ENCODE results near the gene CRYBG1. TPM values are rescaled to one million over a fixed set of nuclear protein-coding genes. Genes with fewer than 3 reads are reported as not detected.

The CRYBG1 gene
- total and polyA plus RNA-seq, 10 of the 15 experiments (the other 5 are each of a cell fraction or from before 2014, with no cell fraction given) = 6.5 to 57.0 (median 25.2) TPM

GRCh38 chr6:106381881-106382280, 21.4 kb downstream of the CRYBG1 start:
- H3K79me2 ChIP-seq (ENCODE audit: control insufficient read depth, insufficient read depth, low read length) = no peaks in the 10 kb centered on the region
- in situ Hi-C loops (cut with MboI) (no loop called here), intact Hi-C loops (cut with micrococcal nuclease; ENCODE audit: unreplicated experiment) (no loop called here)
- CTCF ChIA-PET = no interaction called here
- no peak for TF ChIP-seq KLF5 (IDR thresholded peaks at IDR 0.05; ENCODE audit: partially characterized antibody)
- TF ChIP-seq E2F8 (IDR thresholded peaks at IDR 0.05; ENCODE audit: low read depth, partially characterized antibody) = no peak
- no peak for TF ChIP-seq RFX5 (IDR thresholded peaks at IDR 0.05; ENCODE audit: low read depth, low read length)
- TF ChIP-seq CTCF (IDR thresholded peaks at IDR 0.05 in 2 of 3, conservative IDR thresholded peaks at IDR 0.05 in 1 of 3; ENCODE audit: control insufficient read depth in 2 of 3, extremely low read depth in 1 of 3, insufficient read depth in 1 of 3, low read depth in 3 of 3, low read length in 3 of 3) = no peak
- H3K27me3 ChIP-seq (replicated peaks in 1 of 2; ENCODE audit: control insufficient read depth in 2 of 2, insufficient read depth in 2 of 2, low read length in 1 of 2) = no peaks in the 10 kb centered on the region; a peak in 3 of 4 replicates
- no TSS peak for BruUV-seq (replicated peaks)
- RAD21 ChIA-PET (ENCODE audit: unreplicated experiment) = no interaction called here
- FAIRE-seq = no peak
- peak; percentile 27; the same call in 1 of the 3 replicates for ATAC-seq
- H3K4me1 ChIP-seq (ENCODE audit: control insufficient read depth, insufficient read depth, low read length) = no peaks in the 10 kb centered on the region
- 0% methylated on average over 1 of the region's 1 CpG for WGBS (ENCODE audit: insufficient coverage, insufficient replicate concordance, low lambda C conversion rate, missing lambda C conversion rate)
- no peaks in the 10 kb centered on the region for H3K36me3 ChIP-seq (ENCODE audit: control insufficient read depth in 2 of 2, insufficient read depth in 2 of 2, low read length in 1 of 2)
- H4K20me1 ChIP-seq (ENCODE audit: control insufficient read depth, insufficient read depth) = no peaks in the 10 kb centered on the region
- no peak overlapping the region for H2AFZ ChIP-seq (ENCODE audit: control insufficient read depth, low read depth, low read length)
- H3K27ac ChIP-seq (ENCODE audit: control insufficient read depth, insufficient read depth) = no peak overlapping the region
- DNase-seq (ENCODE audit: low read depth, low spot score) = no peak
- POLR2A ChIA-PET = no interaction called here
- SMC1A ChIA-PET (ENCODE audit: uncharacterized antibody, unreplicated experiment) = no interaction called here
- no peak overlapping the region for H3K4me2 ChIP-seq (ENCODE audit: control insufficient read depth, insufficient read depth)
- no peaks in the 10 kb centered on the region for H3K9me3 ChIP-seq (replicated peaks; ENCODE audit: control insufficient read depth, insufficient read depth, low read length)
- H3K4me3 ChIP-seq = no peak overlapping the region
- no peak overlapping the region for H3K9ac ChIP-seq (ENCODE audit: control insufficient read depth, insufficient read depth, low read length)
